WTC11 (cell line): ENCODE data around the gene RNF4. TPM values are rescaled to one million over a fixed set of nuclear protein-coding genes. Genes with fewer than 3 reads are reported as not detected.

Experiments used
- ATAC-seq: fragments of 200-7000 bp; cut with Tn5 transposase; 2 replicates; pipeline ENCODE4 v1.10.0; 2021; ENCODE audit warnings: mild to moderate bottlenecking, moderate library complexity
- CTCF ChIA-PET: fragments of 300-600 bp; sonication (Branson Sonifier 250); formaldehyde crosslinking; loops from one replicate; lab custom pipeline; 2021; ENCODE audit warnings: antibody characterized with exemption; lab: Charles Lee
- POLR2A ChIA-PET: fragments of 350-600 bp; sonication (Branson Sonifier 250); formaldehyde crosslinking; loops from one replicate; lab custom pipeline; 2021; ENCODE audit warnings: antibody characterized with exemption; lab: Charles Lee
- DNase-seq: peaks from one replicate; pipeline ENCODE4 v3.0.0; 2021; ENCODE audit warnings: low spot score
- H3K27ac Mint-ChIP-seq: 2 replicates; pipeline ENCODE4 v1.8.0; 2021; ENCODE audit warnings: mixed read lengths
- H3K27me3 Mint-ChIP-seq: 2 replicates; pipeline ENCODE4 v1.8.0; 2021; ENCODE audit warnings: low read depth, mild to moderate bottlenecking, moderate library complexity, mixed read lengths
- H3K36me3 Mint-ChIP-seq: 2 replicates; pipeline ENCODE4 v1.8.0; 2021; ENCODE audit warnings: mixed read lengths
- H3K4me1 Mint-ChIP-seq: 2 replicates; pipeline ENCODE4 v1.8.0; 2022; ENCODE audit warnings: mixed read lengths
- H3K4me3 Mint-ChIP-seq: 2 replicates; pipeline ENCODE4 v1.8.0; 2021; ENCODE audit warnings: mild to moderate bottlenecking, moderate library complexity, mixed read lengths
- H3K9me3 Mint-ChIP-seq: 2 replicates; pipeline ENCODE4 v1.8.0; 2021; ENCODE audit warnings: mixed read lengths
- CBFB ChIP-seq: sonication (generic); formaldehyde crosslinking; IDR thresholded peaks from 2 replicates; pipeline ENCODE4 v1.8.1; 2022; ENCODE audit warnings: mild to moderate bottlenecking, low read depth, missing genetic modification reagents
- CREM ChIP-seq: sonication (generic); formaldehyde crosslinking; IDR thresholded peaks from 2 replicates; pipeline ENCODE4 v1.8.1; 2022; ENCODE audit warnings: mild to moderate bottlenecking, missing genetic modification reagents, moderate library complexity
- EMX1 ChIP-seq: fragments of 250-450 bp; sonication (Bioruptor Pico); IDR thresholded peaks from 2 replicates; pipeline ENCODE4 v1.8.0; 2021; ENCODE audit warnings: mild to moderate bottlenecking
- FOXK1 ChIP-seq: sonication (generic); formaldehyde crosslinking; IDR thresholded peaks from 2 replicates; pipeline ENCODE4 v1.8.0; 2022; ENCODE audit warnings: mild to moderate bottlenecking, moderate library complexity, missing genetic modification reagents
- GABPB1 ChIP-seq: sonication (generic); formaldehyde crosslinking; IDR thresholded peaks from 2 replicates; pipeline ENCODE4 v1.8.1; 2023; ENCODE audit warnings: mild to moderate bottlenecking, missing genetic modification reagents
- KAT7 ChIP-seq: sonication (generic); formaldehyde crosslinking; IDR thresholded peaks from 2 replicates; pipeline ENCODE4 v1.8.1; 2023; ENCODE audit warnings: missing genetic modification reagents, mild to moderate bottlenecking, borderline replicate concordance
- MYBL2 ChIP-seq: sonication (generic); formaldehyde crosslinking; IDR thresholded peaks from 2 replicates; pipeline ENCODE4 v1.8.1; 2023; ENCODE audit warnings: mild to moderate bottlenecking, moderate library complexity, missing genetic modification reagents
- NFATC4 ChIP-seq: fragments of 250-450 bp; sonication (Bioruptor Pico); IDR thresholded peaks from 2 replicates; pipeline ENCODE4 v1.9.0; 2021; ENCODE audit warnings: mild to moderate bottlenecking
- OVOL2 ChIP-seq: fragments of 250-450 bp; sonication (Bioruptor Pico); IDR thresholded peaks from 2 replicates; pipeline ENCODE4 v1.9.0; 2021; ENCODE audit warnings: mild to moderate bottlenecking, borderline replicate concordance
- SOX15 ChIP-seq: fragments of 250-450 bp; sonication (Bioruptor Pico); IDR thresholded peaks from 2 replicates; pipeline ENCODE4 v1.9.0; 2021; ENCODE audit warnings: mild to moderate bottlenecking
- SP1 ChIP-seq: sonication (generic); formaldehyde crosslinking; conservative IDR thresholded peaks from 2 replicates; pipeline ENCODE4 v1.8.1; 2022; ENCODE audit warnings: missing genetic modification reagents
- ZNF138 ChIP-seq: sonication (generic); formaldehyde crosslinking; conservative IDR thresholded peaks from 2 replicates; pipeline ENCODE4 v1.8.1; 2022; ENCODE audit warnings: mild to moderate bottlenecking, moderate library complexity, missing genetic modification reagents
- total RNA-seq: library from RNA; stranded (reverse); gene quantifications from 3 replicates; pipeline ENCODE4 v1.2.3, GENCODE V29; 2021
- TF ChIP-seq, protein P1 (sequence below): sonication (generic); formaldehyde crosslinking; IDR thresholded peaks from 2 replicates; pipeline ENCODE4 v1.8.0; 2022; ENCODE audit warnings: mild to moderate bottlenecking, missing genetic modification reagents
- TF ChIP-seq, protein P2 (sequence below): sonication (generic); formaldehyde crosslinking; conservative IDR thresholded peaks from 2 replicates; pipeline ENCODE4 v1.8.1; 2023; ENCODE audit warnings: mild to moderate bottlenecking, low read depth, missing genetic modification reagents, moderate library complexity
- TF ChIP-seq, protein P3 (sequence below): sonication (generic); formaldehyde crosslinking; IDR thresholded peaks from 2 replicates; pipeline ENCODE4 v1.8.1; 2022; ENCODE audit warnings: low read depth, missing genetic modification reagents, borderline replicate concordance
- TF ChIP-seq, protein P4 (sequence below): fragments of 250-450 bp; sonication (Bioruptor Pico); IDR thresholded peaks from 2 replicates; pipeline ENCODE4 v2.1.2; 2022; ENCODE audit warnings: mild to moderate bottlenecking, moderate library complexity
- TF ChIP-seq, protein P5 (sequence below): sonication (generic); formaldehyde crosslinking; IDR thresholded peaks from 2 replicates; pipeline ENCODE4 v1.8.0; 2023; ENCODE audit warnings: missing genetic modification reagents, mild to moderate bottlenecking, borderline replicate concordance
- TF ChIP-seq, protein P6 (sequence below): sonication (generic); formaldehyde crosslinking; IDR thresholded peaks from 2 replicates; pipeline ENCODE4 v1.8.1; 2022; ENCODE audit warnings: low read depth, mild to moderate bottlenecking, moderate library complexity, missing genetic modification reagents, borderline replicate concordance
- TF ChIP-seq, protein P7 (sequence below): sonication (generic); formaldehyde crosslinking; IDR thresholded peaks from 2 replicates; pipeline ENCODE4 v1.8.0; 2023; ENCODE audit warnings: missing genetic modification reagents
- TF ChIP-seq, protein P8 (sequence below): sonication (generic); formaldehyde crosslinking; IDR thresholded peaks from 2 replicates; pipeline ENCODE4 v1.8.1; 2023; ENCODE audit warnings: mild to moderate bottlenecking, missing genetic modification reagents, moderate library complexity
- TF ChIP-seq, protein P9 (sequence below): fragments of 250-450 bp; sonication (Bioruptor Pico); IDR thresholded peaks from 2 replicates; pipeline ENCODE4 v1.9.0; 2021; ENCODE audit warnings: moderate library complexity, mild to moderate bottlenecking, inconsistent platforms, borderline replicate concordance

Gene RNF4
- total RNA-seq, 1 experiment from 2014 or later: 87.3 TPM

DNA sequence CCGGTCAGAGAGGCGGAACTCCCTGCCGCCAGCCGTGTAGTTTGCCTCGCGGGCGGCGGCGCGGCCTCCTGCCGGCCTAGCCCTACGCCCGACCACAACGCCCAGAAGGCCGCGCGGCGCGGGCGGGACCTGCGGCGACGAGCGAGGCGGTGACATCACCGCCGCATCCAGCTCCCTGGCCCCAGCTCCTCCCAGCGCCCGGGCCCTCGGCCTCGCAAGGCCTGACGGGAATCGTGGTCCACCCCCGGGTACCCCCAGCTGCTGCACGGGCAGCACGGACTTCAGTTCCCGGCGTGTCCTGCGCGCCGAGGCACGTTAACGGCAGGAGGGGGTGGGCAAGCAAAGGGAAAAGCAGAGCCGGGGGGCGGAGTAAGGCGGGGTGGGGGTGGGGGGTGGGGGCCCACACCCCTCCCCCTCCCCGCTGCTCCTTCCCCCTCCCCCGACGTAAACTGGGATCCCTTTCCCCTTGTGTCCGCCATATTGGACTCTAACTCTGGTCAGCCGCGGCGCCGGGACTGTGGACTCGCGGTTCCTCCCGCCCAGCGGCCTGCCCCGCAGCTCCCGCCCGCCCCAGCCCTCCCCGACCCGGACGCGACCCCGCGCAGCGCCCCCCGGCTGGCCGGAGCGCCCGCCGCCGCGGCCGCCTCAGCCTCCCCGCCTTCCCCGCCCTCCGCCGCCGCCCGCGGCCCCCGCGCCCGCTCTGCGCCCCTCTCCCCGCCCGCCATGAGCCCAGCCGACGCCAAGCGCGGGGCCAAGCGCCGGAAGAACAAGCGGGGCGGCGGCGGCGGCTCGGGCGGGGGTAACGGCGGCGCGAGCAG is 67.5 kb downstream of the RNF4 start, which contains the start of gene FAM193A:
Gene FAM193A, plus strand, starts transcription at position 455 of the 818 bp plus-strand sequence. Its CDS starts 269 bp downstream, at position 724.
- H3K9me3 Mint-ChIP-seq: no peaks in the 10 kb centered on the region
- DNase-seq: peak; percentile 100
- peak within 1 kb of the TSS; percentile 98 for H3K27ac Mint-ChIP-seq
- ChIA-PET CTCF (interaction anchor here (0.6 to 1.6 kb wide), 13 partner anchors 30 to 621 kb away, joined by 3 to 6 read pairs (median 3); partner anchors contain the start of genes CFAP99, GRK4 and NOP14), POLR2A (interaction anchor here (0.7 to 1.6 kb wide), 5 partner anchors 49 to 143 kb away, joined by 3 to 9 read pairs (median 5); partner anchors contain the start of gene RNF4)
- peaks cover 11% of the 10 kb centered on the region for H3K4me1 Mint-ChIP-seq
- peak; percentile 92 for ATAC-seq
- no peaks in the 10 kb centered on the region for H3K27me3 Mint-ChIP-seq
- no peaks in the 10 kb centered on the region for H3K36me3 Mint-ChIP-seq
- H3K4me3 Mint-ChIP-seq: peak within 1 kb of the TSS; percentile 97
- TF ChIP-seq EMX1 (CRISPR knock-in tag): no peak
- TF ChIP-seq, protein P1, sequence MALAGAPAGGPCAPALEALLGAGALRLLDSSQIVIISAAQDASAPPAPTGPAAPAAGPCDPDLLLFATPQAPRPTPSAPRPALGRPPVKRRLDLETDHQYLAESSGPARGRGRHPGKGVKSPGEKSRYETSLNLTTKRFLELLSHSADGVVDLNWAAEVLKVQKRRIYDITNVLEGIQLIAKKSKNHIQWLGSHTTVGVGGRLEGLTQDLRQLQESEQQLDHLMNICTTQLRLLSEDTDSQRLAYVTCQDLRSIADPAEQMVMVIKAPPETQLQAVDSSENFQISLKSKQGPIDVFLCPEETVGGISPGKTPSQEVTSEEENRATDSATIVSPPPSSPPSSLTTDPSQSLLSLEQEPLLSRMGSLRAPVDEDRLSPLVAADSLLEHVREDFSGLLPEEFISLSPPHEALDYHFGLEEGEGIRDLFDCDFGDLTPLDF (CRISPR knock-in tag): no peak
- no peak for TF ChIP-seq NFATC4 (CRISPR knock-in tag)
- no peak for TF ChIP-seq MYBL2
- no peak for TF ChIP-seq SOX15
- TF ChIP-seq, protein P2, sequence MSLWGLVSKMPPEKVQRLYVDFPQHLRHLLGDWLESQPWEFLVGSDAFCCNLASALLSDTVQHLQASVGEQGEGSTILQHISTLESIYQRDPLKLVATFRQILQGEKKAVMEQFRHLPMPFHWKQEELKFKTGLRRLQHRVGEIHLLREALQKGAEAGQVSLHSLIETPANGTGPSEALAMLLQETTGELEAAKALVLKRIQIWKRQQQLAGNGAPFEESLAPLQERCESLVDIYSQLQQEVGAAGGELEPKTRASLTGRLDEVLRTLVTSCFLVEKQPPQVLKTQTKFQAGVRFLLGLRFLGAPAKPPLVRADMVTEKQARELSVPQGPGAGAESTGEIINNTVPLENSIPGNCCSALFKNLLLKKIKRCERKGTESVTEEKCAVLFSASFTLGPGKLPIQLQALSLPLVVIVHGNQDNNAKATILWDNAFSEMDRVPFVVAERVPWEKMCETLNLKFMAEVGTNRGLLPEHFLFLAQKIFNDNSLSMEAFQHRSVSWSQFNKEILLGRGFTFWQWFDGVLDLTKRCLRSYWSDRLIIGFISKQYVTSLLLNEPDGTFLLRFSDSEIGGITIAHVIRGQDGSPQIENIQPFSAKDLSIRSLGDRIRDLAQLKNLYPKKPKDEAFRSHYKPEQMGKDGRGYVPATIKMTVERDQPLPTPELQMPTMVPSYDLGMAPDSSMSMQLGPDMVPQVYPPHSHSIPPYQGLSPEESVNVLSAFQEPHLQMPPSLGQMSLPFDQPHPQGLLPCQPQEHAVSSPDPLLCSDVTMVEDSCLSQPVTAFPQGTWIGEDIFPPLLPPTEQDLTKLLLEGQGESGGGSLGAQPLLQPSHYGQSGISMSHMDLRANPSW: no peak
- peak; percentile 94 for TF ChIP-seq SP1 (CRISPR knock-in tag)
- TF ChIP-seq, protein P3, sequence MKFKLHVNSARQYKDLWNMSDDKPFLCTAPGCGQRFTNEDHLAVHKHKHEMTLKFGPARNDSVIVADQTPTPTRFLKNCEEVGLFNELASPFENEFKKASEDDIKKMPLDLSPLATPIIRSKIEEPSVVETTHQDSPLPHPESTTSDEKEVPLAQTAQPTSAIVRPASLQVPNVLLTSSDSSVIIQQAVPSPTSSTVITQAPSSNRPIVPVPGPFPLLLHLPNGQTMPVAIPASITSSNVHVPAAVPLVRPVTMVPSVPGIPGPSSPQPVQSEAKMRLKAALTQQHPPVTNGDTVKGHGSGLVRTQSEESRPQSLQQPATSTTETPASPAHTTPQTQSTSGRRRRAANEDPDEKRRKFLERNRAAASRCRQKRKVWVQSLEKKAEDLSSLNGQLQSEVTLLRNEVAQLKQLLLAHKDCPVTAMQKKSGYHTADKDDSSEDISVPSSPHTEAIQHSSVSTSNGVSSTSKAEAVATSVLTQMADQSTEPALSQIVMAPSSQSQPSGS (CRISPR knock-in tag): no peak
- peak; percentile 47; the same call in 1 of the 2 replicates for TF ChIP-seq GABPB1 (CRISPR knock-in tag)
- TF ChIP-seq, protein P4, sequence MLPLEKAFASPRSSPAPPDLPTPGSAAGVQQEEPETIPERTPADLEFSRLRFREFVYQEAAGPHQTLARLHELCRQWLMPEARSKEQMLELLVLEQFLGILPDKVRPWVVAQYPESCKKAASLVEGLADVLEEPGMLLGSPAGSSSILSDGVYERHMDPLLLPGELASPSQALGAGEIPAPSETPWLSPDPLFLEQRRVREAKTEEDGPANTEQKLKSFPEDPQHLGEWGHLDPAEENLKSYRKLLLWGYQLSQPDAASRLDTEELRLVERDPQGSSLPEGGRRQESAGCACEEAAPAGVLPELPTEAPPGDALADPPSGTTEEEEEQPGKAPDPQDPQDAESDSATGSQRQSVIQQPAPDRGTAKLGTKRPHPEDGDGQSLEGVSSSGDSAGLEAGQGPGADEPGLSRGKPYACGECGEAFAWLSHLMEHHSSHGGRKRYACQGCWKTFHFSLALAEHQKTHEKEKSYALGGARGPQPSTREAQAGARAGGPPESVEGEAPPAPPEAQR (CRISPR knock-in tag): no peak
- TF ChIP-seq, protein P5, sequence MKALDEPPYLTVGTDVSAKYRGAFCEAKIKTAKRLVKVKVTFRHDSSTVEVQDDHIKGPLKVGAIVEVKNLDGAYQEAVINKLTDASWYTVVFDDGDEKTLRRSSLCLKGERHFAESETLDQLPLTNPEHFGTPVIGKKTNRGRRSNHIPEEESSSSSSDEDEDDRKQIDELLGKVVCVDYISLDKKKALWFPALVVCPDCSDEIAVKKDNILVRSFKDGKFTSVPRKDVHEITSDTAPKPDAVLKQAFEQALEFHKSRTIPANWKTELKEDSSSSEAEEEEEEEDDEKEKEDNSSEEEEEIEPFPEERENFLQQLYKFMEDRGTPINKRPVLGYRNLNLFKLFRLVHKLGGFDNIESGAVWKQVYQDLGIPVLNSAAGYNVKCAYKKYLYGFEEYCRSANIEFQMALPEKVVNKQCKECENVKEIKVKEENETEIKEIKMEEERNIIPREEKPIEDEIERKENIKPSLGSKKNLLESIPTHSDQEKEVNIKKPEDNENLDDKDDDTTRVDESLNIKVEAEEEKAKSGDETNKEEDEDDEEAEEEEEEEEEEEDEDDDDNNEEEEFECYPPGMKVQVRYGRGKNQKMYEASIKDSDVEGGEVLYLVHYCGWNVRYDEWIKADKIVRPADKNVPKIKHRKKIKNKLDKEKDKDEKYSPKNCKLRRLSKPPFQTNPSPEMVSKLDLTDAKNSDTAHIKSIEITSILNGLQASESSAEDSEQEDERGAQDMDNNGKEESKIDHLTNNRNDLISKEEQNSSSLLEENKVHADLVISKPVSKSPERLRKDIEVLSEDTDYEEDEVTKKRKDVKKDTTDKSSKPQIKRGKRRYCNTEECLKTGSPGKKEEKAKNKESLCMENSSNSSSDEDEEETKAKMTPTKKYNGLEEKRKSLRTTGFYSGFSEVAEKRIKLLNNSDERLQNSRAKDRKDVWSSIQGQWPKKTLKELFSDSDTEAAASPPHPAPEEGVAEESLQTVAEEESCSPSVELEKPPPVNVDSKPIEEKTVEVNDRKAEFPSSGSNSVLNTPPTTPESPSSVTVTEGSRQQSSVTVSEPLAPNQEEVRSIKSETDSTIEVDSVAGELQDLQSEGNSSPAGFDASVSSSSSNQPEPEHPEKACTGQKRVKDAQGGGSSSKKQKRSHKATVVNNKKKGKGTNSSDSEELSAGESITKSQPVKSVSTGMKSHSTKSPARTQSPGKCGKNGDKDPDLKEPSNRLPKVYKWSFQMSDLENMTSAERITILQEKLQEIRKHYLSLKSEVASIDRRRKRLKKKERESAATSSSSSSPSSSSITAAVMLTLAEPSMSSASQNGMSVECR (CRISPR knock-in tag): no peak
- TF ChIP-seq, protein P6, sequence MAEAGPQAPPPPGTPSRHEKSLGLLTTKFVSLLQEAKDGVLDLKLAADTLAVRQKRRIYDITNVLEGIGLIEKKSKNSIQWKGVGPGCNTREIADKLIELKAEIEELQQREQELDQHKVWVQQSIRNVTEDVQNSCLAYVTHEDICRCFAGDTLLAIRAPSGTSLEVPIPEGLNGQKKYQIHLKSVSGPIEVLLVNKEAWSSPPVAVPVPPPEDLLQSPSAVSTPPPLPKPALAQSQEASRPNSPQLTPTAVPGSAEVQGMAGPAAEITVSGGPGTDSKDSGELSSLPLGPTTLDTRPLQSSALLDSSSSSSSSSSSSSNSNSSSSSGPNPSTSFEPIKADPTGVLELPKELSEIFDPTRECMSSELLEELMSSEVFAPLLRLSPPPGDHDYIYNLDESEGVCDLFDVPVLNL (CRISPR knock-in tag): no peak
- TF ChIP-seq KAT7: no peak
- TF ChIP-seq, protein P7, sequence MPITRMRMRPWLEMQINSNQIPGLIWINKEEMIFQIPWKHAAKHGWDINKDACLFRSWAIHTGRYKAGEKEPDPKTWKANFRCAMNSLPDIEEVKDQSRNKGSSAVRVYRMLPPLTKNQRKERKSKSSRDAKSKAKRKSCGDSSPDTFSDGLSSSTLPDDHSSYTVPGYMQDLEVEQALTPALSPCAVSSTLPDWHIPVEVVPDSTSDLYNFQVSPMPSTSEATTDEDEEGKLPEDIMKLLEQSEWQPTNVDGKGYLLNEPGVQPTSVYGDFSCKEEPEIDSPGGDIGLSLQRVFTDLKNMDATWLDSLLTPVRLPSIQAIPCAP (CRISPR knock-in tag): no peak
- TF ChIP-seq, protein P8, sequence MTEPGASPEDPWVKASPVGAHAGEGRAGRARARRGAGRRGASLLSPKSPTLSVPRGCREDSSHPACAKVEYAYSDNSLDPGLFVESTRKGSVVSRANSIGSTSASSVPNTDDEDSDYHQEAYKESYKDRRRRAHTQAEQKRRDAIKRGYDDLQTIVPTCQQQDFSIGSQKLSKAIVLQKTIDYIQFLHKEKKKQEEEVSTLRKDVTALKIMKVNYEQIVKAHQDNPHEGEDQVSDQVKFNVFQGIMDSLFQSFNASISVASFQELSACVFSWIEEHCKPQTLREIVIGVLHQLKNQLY: no peak
- TF ChIP-seq CREM (CRISPR knock-in tag): peak; percentile 83; the same call in 1 of the 2 replicates
- TF ChIP-seq OVOL2 (CRISPR knock-in tag): no peak
- TF ChIP-seq CBFB (CRISPR knock-in tag): no peak
- no peak for TF ChIP-seq ZNF138 (CRISPR knock-in tag)
- TF ChIP-seq FOXK1 (CRISPR knock-in tag): peak; percentile 56; the same call in 1 of the 2 replicates
- TF ChIP-seq, protein P9, sequence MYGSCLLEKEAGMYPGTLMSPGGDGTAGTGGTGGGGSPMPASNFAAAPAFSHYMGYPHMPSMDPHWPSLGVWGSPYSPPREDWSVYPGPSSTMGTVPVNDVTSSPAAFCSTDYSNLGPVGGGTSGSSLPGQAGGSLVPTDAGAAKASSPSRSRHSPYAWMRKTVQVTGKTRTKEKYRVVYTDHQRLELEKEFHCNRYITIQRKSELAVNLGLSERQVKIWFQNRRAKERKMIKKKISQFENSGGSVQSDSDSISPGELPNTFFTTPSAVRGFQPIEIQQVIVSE (CRISPR knock-in tag): no peak
